Stimulated activated naive CD8-positive, alpha-beta T cell treated with anti-CD3 and anti-CD28 coated beads, Interleukin-15, Interleukin-2, amounts not matched to agents 100 ng/mL and 50 ng/mL, for 24 hours (primary cell): ENCODE data around the gene EIF2S1.

Experiments used
- H3K27ac Mint-ChIP-seq: one replicate; pipeline ENCODE4 v1.8.0; 2021; ENCODE audit warnings: mild to moderate bottlenecking, mixed read lengths
- H3K27me3 Mint-ChIP-seq: one replicate; pipeline ENCODE4 v1.8.0; 2021; ENCODE audit warnings: mixed read lengths
- H3K36me3 Mint-ChIP-seq: one replicate; pipeline ENCODE4 v1.8.0; 2021; ENCODE audit warnings: low read depth, mixed read lengths
- H3K4me1 Mint-ChIP-seq: one replicate; pipeline ENCODE4 v1.8.0; 2021; ENCODE audit warnings: low read depth, mixed read lengths
- H3K4me3 Mint-ChIP-seq: one replicate; pipeline ENCODE4 v1.8.0; 2021; ENCODE audit warnings: mild to moderate bottlenecking, mixed read lengths
- H3K9me3 Mint-ChIP-seq: one replicate; pipeline ENCODE4 v1.8.0; 2021; ENCODE audit warnings: mixed read lengths

The EIF2S1 gene

DNA sequence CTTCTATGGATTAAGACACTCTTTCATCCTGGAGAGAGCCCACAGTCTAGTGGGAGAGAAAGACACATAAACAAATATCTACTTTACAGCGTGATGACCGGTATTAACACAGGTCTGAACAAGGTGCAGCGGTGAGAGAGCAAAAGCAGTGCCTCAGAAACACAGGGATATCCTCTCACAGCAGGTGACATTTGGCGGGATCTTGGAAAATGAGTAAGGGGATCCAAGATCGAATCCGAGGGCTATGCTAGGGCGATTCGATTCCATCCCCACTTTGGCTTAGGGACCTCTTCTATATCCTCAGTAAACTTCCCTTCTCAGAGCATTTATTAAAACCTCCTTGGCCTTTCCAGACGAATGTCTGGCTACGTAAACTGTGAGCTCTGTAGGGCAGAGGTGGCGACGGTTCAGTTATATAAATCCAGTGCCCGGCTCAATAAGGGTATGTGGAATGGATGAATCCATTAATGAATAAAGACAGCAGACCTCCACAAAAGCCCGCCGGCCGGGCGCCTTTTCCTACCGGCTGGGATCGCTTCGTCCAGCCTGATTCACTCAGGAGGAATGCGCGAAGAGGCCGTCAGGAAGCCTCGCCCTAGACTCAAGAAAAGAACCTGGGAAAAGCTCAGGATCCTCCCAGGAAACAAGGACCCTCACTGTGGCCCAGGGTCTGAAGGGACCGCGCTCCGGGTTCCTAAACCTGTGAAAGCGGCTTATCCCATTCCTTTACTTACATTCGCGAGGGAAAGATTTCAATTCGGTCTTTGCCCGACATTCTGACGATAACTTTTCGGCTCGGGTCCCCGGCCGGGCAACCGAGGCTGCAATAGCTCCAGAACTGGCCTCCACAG is 979 bp upstream of the EIF2S1 start:
- Mint-ChIP-seq H3K27me3 (no peaks in the 10 kb centered on the region), H3K9me3 (no peaks in the 10 kb centered on the region), H3K4me1 (peaks cover 54% of the 10 kb centered on the region), H3K27ac (peak overlapping the region; percentile 95), H3K4me3 (peak overlapping the region; percentile 96), H3K36me3 (peaks cover 36% of the 10 kb centered on the region)

DNA sequence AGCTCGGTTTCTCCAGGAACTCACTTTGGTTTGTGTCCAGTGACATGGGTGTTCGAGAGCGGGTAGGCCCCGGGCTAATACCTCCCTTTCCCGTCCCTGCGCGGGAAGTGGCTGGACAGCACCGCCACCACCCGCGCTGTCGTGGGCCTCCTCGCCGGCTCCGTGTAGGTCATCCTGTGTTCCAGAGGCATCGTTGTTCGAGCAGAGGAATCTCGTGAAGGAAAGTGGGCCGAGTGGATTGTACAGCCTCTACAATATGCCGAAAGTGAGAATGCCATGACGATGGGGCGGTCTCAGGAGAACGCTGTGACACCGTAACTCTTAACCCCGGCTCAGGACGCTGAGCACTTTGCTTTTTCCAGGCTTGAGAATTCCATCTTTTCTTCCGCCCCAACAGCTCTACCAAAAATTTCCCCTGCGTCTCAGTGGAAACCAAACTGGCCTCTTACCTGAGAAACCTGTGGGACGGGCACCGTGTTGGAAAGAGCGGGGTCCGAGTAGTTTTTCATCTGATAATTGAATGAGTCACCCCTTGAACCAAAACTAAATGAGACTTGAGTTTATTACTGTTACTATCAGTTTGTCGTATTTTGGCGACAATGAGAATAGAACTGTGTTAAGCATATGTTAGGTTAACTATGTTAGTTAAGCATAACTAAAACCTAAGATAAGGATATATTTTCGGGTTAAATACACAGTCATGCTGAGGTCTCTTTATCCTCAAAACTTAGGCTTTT is 510 bp downstream of the EIF2S1 start:
- Mint-ChIP-seq H3K4me3 (peak overlapping the region; percentile 96), H3K4me1 (peaks cover 68% of the 10 kb centered on the region), H3K36me3 (peaks cover 51% of the 10 kb centered on the region), H3K9me3 (no peaks in the 10 kb centered on the region), H3K27me3 (no peaks in the 10 kb centered on the region), H3K27ac (peak overlapping the region; percentile 95)

DNA sequence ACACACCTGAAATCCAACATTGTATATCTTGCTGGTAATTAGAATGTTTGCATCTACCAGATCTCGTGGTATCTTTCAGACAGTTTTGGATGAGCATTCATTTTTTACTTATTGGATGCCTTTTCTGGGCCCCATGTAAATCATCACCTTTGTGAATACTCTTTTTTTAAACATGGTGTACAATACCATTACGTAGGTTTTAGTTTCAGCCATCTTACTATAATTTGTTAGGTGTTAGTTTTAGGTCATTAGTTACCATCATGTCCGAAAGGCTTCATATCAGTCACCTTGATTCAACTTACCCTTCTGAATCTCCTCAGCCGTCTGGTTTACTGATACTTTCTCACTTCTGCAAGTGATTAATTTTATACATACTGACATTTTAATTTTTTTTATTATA is 5.3 kb downstream of the EIF2S1 start:
- no peak overlapping the region for H3K27ac Mint-ChIP-seq

DNA sequence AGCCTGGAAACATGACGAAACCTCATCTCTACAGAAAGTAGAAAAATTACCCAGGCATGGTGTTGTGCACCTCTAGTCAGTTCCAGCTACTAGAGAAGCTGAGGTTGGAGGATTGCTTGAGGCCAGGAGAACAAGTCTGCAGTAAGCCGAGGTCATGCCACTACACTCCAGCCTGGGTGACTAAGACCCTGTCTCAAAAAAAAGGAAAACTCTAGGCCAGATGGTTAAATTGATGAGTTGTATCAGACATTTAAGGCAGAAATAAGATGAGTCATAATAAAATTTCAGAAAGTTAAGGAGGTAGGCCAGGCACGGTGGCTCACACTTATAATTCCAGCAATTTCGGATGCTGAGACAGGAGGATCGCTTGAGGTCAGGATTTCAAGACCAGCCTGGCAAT is 10.7 kb downstream of the EIF2S1 start:
- peaks cover 83% of the 10 kb centered on the region for H3K36me3 Mint-ChIP-seq
- no peak overlapping the region for H3K4me3 Mint-ChIP-seq
- no peaks in the 10 kb centered on the region for H3K27me3 Mint-ChIP-seq
- no peaks in the 10 kb centered on the region for H3K9me3 Mint-ChIP-seq
- H3K27ac Mint-ChIP-seq = no peak overlapping the region
- peaks cover 61% of the 10 kb centered on the region for H3K4me1 Mint-ChIP-seq

More for the DNA sequence above, 5.3 kb downstream of the EIF2S1 start:
- Mint-ChIP-seq H3K9me3 (no peaks in the 10 kb centered on the region), H3K36me3 (peaks cover 92% of the 10 kb centered on the region), H3K27me3 (no peaks in the 10 kb centered on the region), H3K4me3 (no peak overlapping the region), H3K4me1 (peaks cover 74% of the 10 kb centered on the region)

DNA sequence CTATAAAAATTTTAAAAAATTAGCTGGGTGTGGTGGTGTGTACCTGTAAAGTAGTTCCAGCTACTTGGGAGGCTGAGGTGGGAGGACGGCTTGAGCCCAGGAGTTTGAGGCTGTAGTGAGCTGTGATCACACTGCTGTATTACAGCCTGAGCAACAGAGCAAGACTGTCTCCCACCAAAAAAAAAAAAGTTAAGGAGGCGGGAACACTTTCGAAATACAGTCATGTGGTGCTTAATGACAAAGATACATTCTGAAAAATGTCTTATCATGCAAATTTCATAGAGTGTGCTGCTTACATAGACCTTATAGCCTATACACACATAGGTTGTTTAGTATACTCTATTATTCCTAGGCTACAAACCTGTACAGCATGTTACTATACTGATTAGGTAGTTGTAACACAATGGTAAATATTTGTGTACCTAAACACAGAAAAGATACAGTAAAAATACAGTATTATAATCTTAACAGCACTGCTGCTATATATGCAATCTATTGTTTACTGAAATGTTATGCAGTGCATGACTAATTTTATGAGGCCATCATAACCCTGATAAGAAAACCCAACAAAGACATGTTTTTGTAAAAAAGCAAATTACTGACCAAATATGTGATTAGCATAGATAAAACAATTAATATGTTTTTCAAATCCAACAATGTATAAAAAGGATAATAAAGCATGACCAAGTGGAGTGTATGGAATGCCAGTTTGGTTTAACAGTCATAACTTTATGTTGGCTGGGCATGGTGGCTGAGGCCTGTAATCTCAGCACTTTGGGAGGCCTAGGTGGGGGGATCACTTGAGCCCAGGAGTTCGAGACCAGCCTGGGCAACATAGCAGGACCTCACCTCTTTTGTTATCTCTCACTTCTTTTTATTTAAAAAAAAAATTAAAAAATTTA is 11.4 kb downstream of the EIF2S1 start:
- peaks cover 83% of the 10 kb centered on the region for H3K36me3 Mint-ChIP-seq
- H3K27me3 Mint-ChIP-seq = no peaks in the 10 kb centered on the region
- peaks cover 54% of the 10 kb centered on the region for H3K4me1 Mint-ChIP-seq
- no peak overlapping the region for H3K4me3 Mint-ChIP-seq
- H3K27ac Mint-ChIP-seq = no peak overlapping the region
- H3K9me3 Mint-ChIP-seq = no peaks in the 10 kb centered on the region

DNA sequence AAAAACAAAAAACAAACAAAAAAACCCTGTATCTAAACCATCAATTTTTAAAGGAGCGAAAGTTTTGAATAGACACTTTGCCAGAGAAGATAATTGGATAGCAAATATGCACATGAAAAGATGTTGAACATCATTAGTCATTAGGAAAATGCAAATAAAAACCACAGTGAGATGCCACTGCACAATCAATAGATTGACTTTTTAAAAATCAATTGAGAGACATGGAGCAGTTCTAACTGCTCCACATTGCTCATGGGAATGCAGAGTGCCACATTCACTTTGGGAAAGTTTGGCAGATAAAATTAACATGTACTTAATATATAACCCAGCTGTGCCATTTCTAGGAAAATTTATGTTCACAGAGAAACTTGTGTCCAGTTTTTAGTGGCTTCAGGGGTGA is 12.7 kb downstream of the EIF2S1 start:
- Mint-ChIP-seq H3K27me3 (no peaks in the 10 kb centered on the region), H3K4me3 (peak overlapping the region; percentile 25), H3K4me1 (peaks cover 53% of the 10 kb centered on the region), H3K27ac (peak overlapping the region; percentile 73), H3K9me3 (no peaks in the 10 kb centered on the region), H3K36me3 (peaks cover 84% of the 10 kb centered on the region)

DNA sequence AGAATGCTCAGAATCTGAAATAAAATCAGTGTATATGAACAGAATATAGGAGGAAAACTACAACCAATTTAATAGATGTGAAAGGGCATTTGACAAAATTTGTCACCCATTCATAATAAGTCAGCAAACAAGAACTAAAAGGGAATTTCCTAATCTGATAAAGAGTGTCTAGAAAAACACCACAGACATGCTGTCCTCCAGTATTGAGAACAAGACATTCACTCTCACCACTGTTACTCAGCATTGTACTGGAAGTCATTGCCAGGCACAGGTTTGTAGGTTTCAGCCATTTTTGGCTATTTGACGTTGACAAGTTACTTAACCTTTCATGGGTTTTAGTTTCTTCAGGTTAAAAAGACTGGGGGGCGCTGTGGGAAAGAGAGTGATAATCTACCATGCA is 13.2 kb downstream of the EIF2S1 start:
- peaks cover 49% of the 10 kb centered on the region for H3K4me1 Mint-ChIP-seq
- peaks cover 83% of the 10 kb centered on the region for H3K36me3 Mint-ChIP-seq
- no peak overlapping the region for H3K4me3 Mint-ChIP-seq
- H3K27me3 Mint-ChIP-seq = no peaks in the 10 kb centered on the region
- peak overlapping the region; percentile 73 for H3K27ac Mint-ChIP-seq
- H3K9me3 Mint-ChIP-seq = no peaks in the 10 kb centered on the region

DNA sequence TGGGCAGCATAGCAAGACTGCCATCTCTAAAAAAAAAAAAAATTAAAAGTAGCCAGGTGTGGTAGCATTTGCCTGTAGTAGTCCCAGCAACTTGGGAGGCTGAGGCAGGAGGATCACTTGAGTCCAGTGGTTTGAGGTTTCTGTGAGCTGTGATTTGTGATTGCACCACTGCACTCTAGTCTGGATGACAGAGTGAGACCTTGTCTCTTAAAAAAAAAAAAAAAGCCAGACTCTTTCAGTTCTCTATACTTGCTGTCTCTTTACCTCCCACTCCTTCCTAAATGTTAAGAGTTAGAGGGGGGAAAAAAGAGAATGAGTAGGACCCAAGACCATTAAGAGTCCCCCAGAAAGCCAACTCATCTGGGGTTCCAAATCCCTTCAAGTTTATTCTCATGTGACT is 17.8 kb downstream of the EIF2S1 start:
- Mint-ChIP-seq H3K27ac (no peak overlapping the region), H3K36me3 (peaks cover 93% of the 10 kb centered on the region), H3K4me3 (no peak overlapping the region), H3K9me3 (no peaks in the 10 kb centered on the region), H3K27me3 (no peaks in the 10 kb centered on the region), H3K4me1 (peaks cover 23% of the 10 kb centered on the region)

DNA sequence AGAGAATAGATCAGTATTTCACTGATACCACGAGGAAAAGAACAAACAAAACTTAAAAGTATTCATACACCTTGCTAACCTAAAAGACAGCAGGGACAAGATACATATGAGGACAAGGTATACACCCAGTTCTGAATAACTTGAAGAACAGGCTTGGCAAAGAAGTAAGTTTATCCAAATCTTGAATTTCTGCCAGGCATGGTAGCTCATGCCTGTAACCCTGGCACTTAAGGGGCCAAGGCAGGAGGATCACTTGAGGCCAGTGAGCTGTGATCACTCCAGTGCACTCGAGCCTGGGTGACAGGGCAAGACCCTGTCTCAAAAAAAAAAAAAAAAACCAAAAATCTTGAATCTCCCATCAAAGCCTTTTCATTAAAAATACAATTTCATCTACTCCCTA is 25.0 kb downstream of the EIF2S1 start:
- Mint-ChIP-seq H3K4me3 (no peak overlapping the region), H3K4me1 (peaks cover 3% of the 10 kb centered on the region), H3K9me3 (no peaks in the 10 kb centered on the region), H3K36me3 (peaks cover 75% of the 10 kb centered on the region), H3K27me3 (no peaks in the 10 kb centered on the region), H3K27ac (no peak overlapping the region)

DNA sequence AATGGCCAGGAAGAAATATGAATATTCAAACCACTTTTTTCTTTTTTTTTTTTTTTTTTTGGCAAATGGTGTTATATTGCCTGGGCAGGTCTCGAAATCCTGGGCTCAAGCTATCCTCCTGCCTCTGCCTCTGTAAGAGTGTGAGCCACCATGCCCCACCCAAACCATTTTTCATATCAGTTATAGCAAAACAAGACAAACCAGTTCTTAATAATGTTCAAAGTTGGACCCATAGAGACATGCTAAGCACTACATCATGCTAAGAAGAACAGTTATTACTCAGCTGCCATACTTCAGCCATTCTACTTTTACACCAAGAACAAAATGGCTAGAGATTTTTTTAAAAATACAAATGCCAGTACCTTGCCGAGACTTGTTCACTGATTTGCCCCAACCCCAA is 25.5 kb downstream of the EIF2S1 start:
- no peaks in the 10 kb centered on the region for H3K27me3 Mint-ChIP-seq
- H3K36me3 Mint-ChIP-seq = peaks cover 70% of the 10 kb centered on the region
- H3K4me1 Mint-ChIP-seq = peaks cover 3% of the 10 kb centered on the region
- H3K27ac Mint-ChIP-seq = no peak overlapping the region
- H3K9me3 Mint-ChIP-seq = no peaks in the 10 kb centered on the region
- no peak overlapping the region for H3K4me3 Mint-ChIP-seq

DNA sequence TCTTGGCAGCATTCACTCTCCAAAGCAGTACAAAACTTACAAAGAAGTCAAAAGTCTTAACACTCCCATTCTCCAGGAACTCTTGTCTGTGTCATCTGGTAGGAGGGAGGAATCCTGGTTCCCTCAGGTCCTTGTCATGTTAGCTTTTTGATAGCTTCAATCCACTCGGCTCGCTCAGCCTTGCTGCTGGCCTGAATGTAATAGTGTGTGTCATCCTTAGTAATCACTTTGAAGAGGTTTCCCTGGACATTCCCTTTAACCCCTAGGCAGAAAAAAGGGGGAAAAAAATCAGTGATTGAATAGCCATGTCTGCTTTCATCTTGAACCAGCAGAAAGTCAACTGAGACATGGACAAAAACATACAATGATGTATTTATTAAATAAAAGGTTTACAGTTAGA is 27.1 kb downstream of the EIF2S1 start:
- H3K27me3 Mint-ChIP-seq = no peaks in the 10 kb centered on the region
- no peaks in the 10 kb centered on the region for H3K4me1 Mint-ChIP-seq
- H3K9me3 Mint-ChIP-seq = no peaks in the 10 kb centered on the region
- no peak overlapping the region for H3K27ac Mint-ChIP-seq
- peaks cover 54% of the 10 kb centered on the region for H3K36me3 Mint-ChIP-seq
- no peak overlapping the region for H3K4me3 Mint-ChIP-seq

DNA sequence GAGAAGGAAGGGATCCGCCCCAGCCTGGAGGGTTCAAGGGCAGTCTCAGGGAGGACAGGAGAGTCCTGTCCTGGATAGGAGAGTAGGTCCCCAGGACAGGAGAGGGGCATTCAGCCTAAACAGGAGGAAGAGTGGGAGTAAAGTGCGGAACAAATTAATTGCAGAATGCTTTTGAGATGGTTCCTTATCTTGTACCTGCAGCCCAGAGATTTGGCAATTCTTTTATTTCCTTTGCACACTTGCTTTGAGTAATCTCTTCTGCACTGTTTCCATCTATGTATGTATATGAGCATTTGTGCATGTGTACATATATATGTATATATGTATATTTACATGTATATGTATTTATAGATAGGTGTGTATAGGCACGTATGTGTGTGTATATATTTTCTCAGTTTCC is 29.1 kb downstream of the EIF2S1 start:
- H3K9me3 Mint-ChIP-seq = no peaks in the 10 kb centered on the region
- no peaks in the 10 kb centered on the region for H3K27me3 Mint-ChIP-seq
- H3K4me3 Mint-ChIP-seq = no peak overlapping the region
- peaks cover 34% of the 10 kb centered on the region for H3K36me3 Mint-ChIP-seq
- H3K27ac Mint-ChIP-seq = no peak overlapping the region
- H3K4me1 Mint-ChIP-seq = no peaks in the 10 kb centered on the region

DNA sequence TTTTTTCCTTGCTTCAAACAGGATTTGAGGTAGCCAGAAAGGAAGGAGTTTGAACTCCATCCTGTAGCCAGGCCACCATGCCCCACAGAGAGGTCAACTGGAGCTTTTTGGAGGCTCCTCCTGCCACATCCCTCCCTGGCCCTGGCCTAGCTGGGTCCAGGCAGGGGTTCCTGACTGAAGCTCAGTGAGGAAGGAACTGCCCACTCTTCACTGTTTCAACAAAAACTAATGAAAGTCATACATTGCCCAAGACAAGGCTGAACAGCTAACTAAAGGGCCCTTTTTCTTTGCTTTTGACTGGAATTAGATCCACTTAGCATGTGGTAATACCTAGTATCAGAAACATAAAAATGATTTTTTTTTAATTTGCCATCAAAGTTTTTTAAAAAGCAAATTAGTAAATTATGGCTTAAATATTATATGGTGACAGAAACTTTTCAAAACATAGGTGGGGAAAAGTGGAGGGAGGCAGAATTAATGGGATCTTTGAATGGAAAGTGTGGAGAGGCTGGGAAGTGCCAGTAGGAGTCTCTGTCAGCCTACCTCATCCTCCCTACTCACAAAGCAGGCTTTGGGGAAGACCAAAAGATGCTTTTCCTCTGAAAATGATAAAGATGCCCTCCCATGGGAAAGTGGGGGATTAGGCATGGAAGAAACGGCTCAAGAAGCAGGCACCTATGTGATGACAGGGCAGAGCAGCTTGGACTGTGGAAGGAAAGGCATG is 29.8 kb downstream of the EIF2S1 start:
- H3K9me3 Mint-ChIP-seq = no peaks in the 10 kb centered on the region
- no peaks in the 10 kb centered on the region for H3K27me3 Mint-ChIP-seq
- H3K4me3 Mint-ChIP-seq = no peak overlapping the region
- no peaks in the 10 kb centered on the region for H3K4me1 Mint-ChIP-seq
- H3K36me3 Mint-ChIP-seq = peaks cover 28% of the 10 kb centered on the region
- no peak overlapping the region for H3K27ac Mint-ChIP-seq

DNA sequence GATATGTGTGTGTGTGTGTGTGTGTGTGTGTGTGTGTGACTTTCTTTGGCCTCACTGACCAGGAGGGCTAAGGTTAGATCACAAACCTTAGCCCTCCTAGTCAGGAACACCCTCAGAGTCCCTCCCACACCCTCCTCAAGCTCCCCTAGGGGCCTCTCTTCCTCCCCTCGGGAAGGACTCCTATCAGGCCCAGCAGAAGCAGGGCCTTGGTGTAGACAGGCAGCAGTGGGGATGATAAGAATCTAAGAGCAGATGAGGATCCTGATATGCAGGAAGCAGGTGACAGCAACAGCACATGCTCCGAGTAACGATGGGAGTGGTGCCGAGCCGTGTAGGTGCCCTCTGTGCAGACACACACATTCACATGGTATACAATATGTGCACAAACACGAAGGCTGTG is 31.1 kb downstream of the EIF2S1 start:
- no peak overlapping the region for H3K4me3 Mint-ChIP-seq
- H3K36me3 Mint-ChIP-seq = peaks cover 15% of the 10 kb centered on the region
- no peaks in the 10 kb centered on the region for H3K9me3 Mint-ChIP-seq
- no peaks in the 10 kb centered on the region for H3K4me1 Mint-ChIP-seq
- H3K27ac Mint-ChIP-seq = no peak overlapping the region
- no peaks in the 10 kb centered on the region for H3K27me3 Mint-ChIP-seq
